ENCODE data around the gene SLC37A3.
A peak's percentile ranks its signal among the peaks of the same experiment; 100 is the strongest.

SLC37A3 gene

GRCh38 chr7:140383954-140384713, 14.2 kb downstream of the SLC37A3 start:
- no peaks in the 10 kb centered on the region for H3K27me3 Mint-ChIP-seq
- H3K4me3 Mint-ChIP-seq, result no peak overlapping the region
- H3K27ac Mint-ChIP-seq, result peak overlapping the region; percentile 72
- no peaks in the 10 kb centered on the region for H3K9me3 Mint-ChIP-seq (ENCODE audit: low read depth)
- no peaks in the 10 kb centered on the region for H3K36me3 Mint-ChIP-seq
- H3K4me1 Mint-ChIP-seq (ENCODE audit: low read depth), result peaks cover 20% of the 10 kb centered on the region

- Mint-ChIP-seq H3K27me3 (no peaks in the 10 kb centered on the region), H3K4me1 (ENCODE audit: low read depth) (peaks cover 22% of the 10 kb centered on the region), H3K36me3 (peaks cover 3% of the 10 kb centered on the region), H3K9me3 (ENCODE audit: low read depth) (no peaks in the 10 kb centered on the region), H3K27ac (peak overlapping the region; percentile 97), H3K4me3 (peak overlapping the region; percentile 64)
Measured at GRCh38 chr7:140375892-140376730, 22.2 kb downstream of the SLC37A3 start.

DNA sequence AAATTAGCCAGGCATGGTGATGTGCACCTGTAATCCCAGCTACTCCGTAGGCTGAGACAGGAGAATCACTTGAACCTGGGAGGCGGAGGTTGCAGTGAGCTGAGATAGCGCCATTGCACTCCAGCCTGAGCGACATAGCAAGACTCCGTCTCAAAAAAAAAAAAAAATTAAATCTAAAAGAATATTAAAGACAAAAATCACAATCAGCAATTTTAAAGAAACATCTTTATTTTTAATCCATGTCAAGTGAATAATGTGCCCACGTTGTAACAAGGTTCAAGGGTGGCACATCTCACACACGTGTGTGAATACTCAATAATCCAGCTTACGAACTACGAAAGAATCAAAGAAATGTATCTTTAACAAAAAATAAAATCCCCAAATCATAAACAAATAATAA, 23.0 kb downstream of the SLC37A3 start:
- Mint-ChIP-seq H3K4me3 (peak overlapping the region; percentile 64), H3K4me1 (ENCODE audit: low read depth) (peaks cover 22% of the 10 kb centered on the region), H3K27me3 (no peaks in the 10 kb centered on the region), H3K27ac (peak overlapping the region; percentile 97), H3K9me3 (ENCODE audit: low read depth) (no peaks in the 10 kb centered on the region), H3K36me3 (peaks cover 3% of the 10 kb centered on the region)

DNA sequence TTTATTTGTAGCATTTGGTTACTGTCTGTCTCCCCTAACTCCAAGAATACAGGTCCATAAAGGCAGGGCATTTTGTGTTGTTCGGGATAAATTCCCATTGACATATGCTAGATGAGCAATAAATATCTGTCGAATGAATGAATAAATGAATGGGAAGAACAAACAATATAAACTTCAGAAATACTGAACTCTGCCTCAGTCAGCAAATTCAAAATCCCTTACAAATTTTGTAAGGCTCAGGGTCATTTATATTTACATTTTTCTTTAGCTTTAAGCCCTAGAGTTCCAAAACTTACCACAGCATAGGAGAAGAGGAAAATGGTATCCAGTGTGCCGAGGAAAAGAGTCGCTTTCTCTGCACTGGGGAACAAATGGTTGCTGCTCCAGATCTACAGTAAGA, 29.0 kb downstream of the SLC37A3 start:
- H3K36me3 Mint-ChIP-seq, result peaks cover 14% of the 10 kb centered on the region
- no peak overlapping the region for H3K4me3 Mint-ChIP-seq
- peaks cover 2% of the 10 kb centered on the region for H3K4me1 Mint-ChIP-seq (ENCODE audit: low read depth)
- no peaks in the 10 kb centered on the region for H3K27me3 Mint-ChIP-seq
- no peak overlapping the region for H3K27ac Mint-ChIP-seq
- H3K9me3 Mint-ChIP-seq (ENCODE audit: low read depth), result no peaks in the 10 kb centered on the region

DNA sequence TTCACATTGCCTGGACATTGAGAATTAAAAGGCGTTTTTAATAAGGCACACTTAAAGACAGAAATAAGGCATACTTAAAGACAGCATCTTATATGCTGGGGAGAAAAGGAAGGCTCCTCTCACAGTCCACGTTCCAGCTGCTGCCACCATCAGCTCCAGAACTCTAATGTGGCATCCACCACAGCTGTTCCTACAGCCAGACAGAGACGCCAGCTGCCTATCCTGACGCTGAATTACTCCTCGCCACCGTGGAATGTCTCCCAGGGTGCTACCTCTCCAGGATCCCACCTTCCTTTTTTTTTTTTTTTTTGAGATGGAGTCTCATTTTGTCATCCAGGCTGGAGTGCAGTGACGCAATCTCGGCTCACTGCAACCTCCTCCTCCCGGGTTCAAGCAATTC, 30.8 kb downstream of the SLC37A3 start:
- H3K4me1 Mint-ChIP-seq (ENCODE audit: low read depth), result no peaks in the 10 kb centered on the region
- no peak overlapping the region for H3K27ac Mint-ChIP-seq
- no peaks in the 10 kb centered on the region for H3K9me3 Mint-ChIP-seq (ENCODE audit: low read depth)
- peaks cover 15% of the 10 kb centered on the region for H3K36me3 Mint-ChIP-seq
- H3K4me3 Mint-ChIP-seq, result no peak overlapping the region
- no peaks in the 10 kb centered on the region for H3K27me3 Mint-ChIP-seq

GRCh38 chr7:140364819-140365218, 33.5 kb downstream of the SLC37A3 start:
- Mint-ChIP-seq H3K4me3 (no peak overlapping the region), H3K27ac (no peak overlapping the region), H3K27me3 (no peaks in the 10 kb centered on the region), H3K36me3 (peaks cover 19% of the 10 kb centered on the region), H3K9me3 (ENCODE audit: low read depth) (no peaks in the 10 kb centered on the region), H3K4me1 (ENCODE audit: low read depth) (peaks cover 7% of the 10 kb centered on the region)

GRCh38 chr7:140360697-140361229, 37.6 kb downstream of the SLC37A3 start:
- peak overlapping the region; percentile 89 for H3K27ac Mint-ChIP-seq
- H3K4me3 Mint-ChIP-seq, result no peak overlapping the region
- no peaks in the 10 kb centered on the region for H3K9me3 Mint-ChIP-seq (ENCODE audit: low read depth)
- H3K27me3 Mint-ChIP-seq, result no peaks in the 10 kb centered on the region
- peaks cover 23% of the 10 kb centered on the region for H3K4me1 Mint-ChIP-seq (ENCODE audit: low read depth)
- H3K36me3 Mint-ChIP-seq, result peaks cover 7% of the 10 kb centered on the region

GRCh38 chr7:140358412-140359051, 39.8 kb downstream of the SLC37A3 start:
- Mint-ChIP-seq H3K9me3 (ENCODE audit: low read depth) (no peaks in the 10 kb centered on the region), H3K27me3 (no peaks in the 10 kb centered on the region), H3K36me3 (peaks cover 7% of the 10 kb centered on the region), H3K27ac (peak overlapping the region; percentile 95), H3K4me1 (ENCODE audit: low read depth) (peaks cover 23% of the 10 kb centered on the region), H3K4me3 (peak overlapping the region; percentile 74)

DNA sequence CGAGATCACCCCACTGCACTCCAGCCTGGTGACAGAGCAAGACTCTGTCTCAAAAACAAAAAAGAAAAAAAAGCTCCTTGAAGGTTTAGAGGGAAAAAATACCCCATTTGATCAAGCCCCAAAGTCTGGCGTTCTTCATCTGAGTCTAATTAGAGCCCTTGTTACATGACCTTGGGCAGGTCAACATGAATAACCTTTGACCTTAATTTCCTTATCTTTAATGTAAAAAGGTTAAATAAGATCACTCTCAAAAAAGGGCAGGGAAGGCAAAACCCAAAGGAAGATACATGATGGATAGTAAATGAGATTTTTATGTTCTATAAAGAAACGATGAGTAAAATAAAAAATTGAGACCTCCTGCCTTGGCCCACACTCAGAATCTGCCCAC, 40.3 kb downstream of the SLC37A3 start:
- no peak overlapping the region for H3K4me3 Mint-ChIP-seq
- no peaks in the 10 kb centered on the region for H3K9me3 Mint-ChIP-seq (ENCODE audit: low read depth)
- peak overlapping the region; percentile 95 for H3K27ac Mint-ChIP-seq
- H3K36me3 Mint-ChIP-seq, result peaks cover 7% of the 10 kb centered on the region
- H3K4me1 Mint-ChIP-seq (ENCODE audit: low read depth), result peaks cover 23% of the 10 kb centered on the region
- no peaks in the 10 kb centered on the region for H3K27me3 Mint-ChIP-seq

- Mint-ChIP-seq H3K27me3 (no peaks in the 10 kb centered on the region), H3K36me3 (peaks cover 13% of the 10 kb centered on the region), H3K27ac (no peak overlapping the region), H3K4me3 (no peak overlapping the region), H3K4me1 (ENCODE audit: low read depth) (no peaks in the 10 kb centered on the region), H3K9me3 (ENCODE audit: low read depth) (no peaks in the 10 kb centered on the region)
Measured at GRCh38 chr7:140350056-140350455, 48.3 kb downstream of the SLC37A3 start.

GRCh38 chr7:140349144-140349771, 49.1 kb downstream of the SLC37A3 start:
- H3K9me3 Mint-ChIP-seq (ENCODE audit: low read depth), result no peaks in the 10 kb centered on the region
- H3K4me3 Mint-ChIP-seq, result no peak overlapping the region
- H3K27me3 Mint-ChIP-seq, result no peaks in the 10 kb centered on the region
- H3K36me3 Mint-ChIP-seq, result peaks cover 10% of the 10 kb centered on the region
- peak overlapping the region; percentile 3 for H3K27ac Mint-ChIP-seq
- H3K4me1 Mint-ChIP-seq (ENCODE audit: low read depth), result no peaks in the 10 kb centered on the region

GRCh38 chr7:140348161-140348849, 50.0 kb downstream of the SLC37A3 start:
- H3K9me3 Mint-ChIP-seq (ENCODE audit: low read depth), result no peaks in the 10 kb centered on the region
- peaks cover 10% of the 10 kb centered on the region for H3K36me3 Mint-ChIP-seq
- no peaks in the 10 kb centered on the region for H3K4me1 Mint-ChIP-seq (ENCODE audit: low read depth)
- no peaks in the 10 kb centered on the region for H3K27me3 Mint-ChIP-seq
- no peak overlapping the region for H3K27ac Mint-ChIP-seq
- H3K4me3 Mint-ChIP-seq, result no peak overlapping the region

DNA sequence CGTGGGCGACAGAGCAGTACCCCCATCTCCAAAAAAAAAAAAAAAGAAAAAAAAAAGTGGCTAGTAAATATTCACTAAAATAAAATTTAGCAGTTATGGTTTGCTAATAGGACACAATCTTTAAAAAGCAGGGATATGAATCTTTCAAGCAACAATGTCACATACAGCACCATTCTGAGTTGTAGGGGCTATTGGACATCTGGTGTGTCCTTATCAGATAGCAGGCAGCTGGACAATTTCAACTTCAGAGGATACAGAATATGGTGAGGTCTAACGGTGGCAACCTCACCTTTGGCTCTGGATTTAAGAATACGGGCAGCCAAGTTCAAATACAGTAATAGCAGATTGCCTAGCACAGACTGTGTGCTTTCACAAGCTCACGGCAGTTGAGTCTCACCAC, 51.1 kb downstream of the SLC37A3 start:
- H3K4me1 Mint-ChIP-seq (ENCODE audit: low read depth), result no peaks in the 10 kb centered on the region
- no peak overlapping the region for H3K27ac Mint-ChIP-seq
- H3K36me3 Mint-ChIP-seq, result peaks cover 10% of the 10 kb centered on the region
- H3K27me3 Mint-ChIP-seq, result no peaks in the 10 kb centered on the region
- H3K4me3 Mint-ChIP-seq, result no peak overlapping the region
- H3K9me3 Mint-ChIP-seq (ENCODE audit: low read depth), result no peaks in the 10 kb centered on the region

- no peaks in the 10 kb centered on the region for H3K27me3 Mint-ChIP-seq
- H3K36me3 Mint-ChIP-seq, result peaks cover 11% of the 10 kb centered on the region
- H3K4me1 Mint-ChIP-seq (ENCODE audit: low read depth), result no peaks in the 10 kb centered on the region
- no peak overlapping the region for H3K27ac Mint-ChIP-seq
- H3K4me3 Mint-ChIP-seq, result no peak overlapping the region
- H3K9me3 Mint-ChIP-seq (ENCODE audit: low read depth), result no peaks in the 10 kb centered on the region
Measured at GRCh38 chr7:140345426-140345825, 52.9 kb downstream of the SLC37A3 start.
